HCT116 (cell line): ENCODE measurements around the gene PPP1R2B. TPM values are rescaled to one million over a fixed set of nuclear protein-coding genes. Genes with fewer than 3 reads are reported as not detected.

Experiments used
- ATAC-seq: fragments of 200-7000 bp; cut with Tn5 transposase; 2 replicates; pipeline ENCODE4 v1.9.1; 2020; ENCODE audit warnings: mild to moderate bottlenecking, moderate library complexity
- BruUV-seq: library from RNA; stranded (reverse); fragments of 400-500 nt; replicated peaks from 2 replicates; lab custom pipeline; 2021; lab: Mats Ljungman, UMichigan
- CTCF ChIA-PET: fragments of 300-600 bp; sonication (Branson Sonifier 250); formaldehyde crosslinking; loops from one replicate; lab custom pipeline; 2021; ENCODE audit warnings: antibody characterized with exemption; lab: Charles Lee
- POLR2A ChIA-PET: fragments of 300-600, 350-600 bp; sonication (Branson Sonifier 250); formaldehyde crosslinking; loops from one replicate; lab custom pipeline; 2021; ENCODE audit warnings: antibody characterized with exemption; lab: Charles Lee
- RAD21 ChIA-PET, 2 experiments: fragments of 300-600 bp; sonication (Branson Sonifier 250); formaldehyde crosslinking; loops; one replicate each; lab custom pipeline; 2023; ENCODE audit warnings: low total read pairs in 2 of 2; ENCODE audit not compliant: uncharacterized antibody in 2 of 2, unreplicated experiment in 2 of 2, low non-redundant PET in 1 of 2; lab: Charles Lee
- DNase-seq: peaks from one replicate; pipeline ENCODE4 v3.0.0-alpha.2; 2010; ENCODE audit warnings: low read depth, low spot score
- H2AFZ ChIP-seq: fragments of 200-600 bp; shearing (Covaris generic), sonication (generic); 2 replicates; pipeline ENCODE4 v1.6.1; 2017; ENCODE audit warnings: low read depth, mixed run types, mixed read lengths, antibody characterized with exemption, low read length; ENCODE audit not compliant: poor library complexity, severe bottlenecking
- H3K27ac ChIP-seq: 2 replicates; pipeline ENCODE4 v1.5.1; 2012; ENCODE audit warnings: low read depth, low read length
- H3K27me3 ChIP-seq: fragments of 200-600 bp; sonication (generic); 2 replicates; pipeline ENCODE4 v1.6.1; 2016; ENCODE audit warnings: mixed run types, low read length, mixed read lengths; ENCODE audit not compliant: insufficient read depth
- H3K36me3 ChIP-seq, 2 experiments: fragments of 200-500 bp in 1 of 2; fragments of 200-600 bp in 1 of 2; sonication (Bioruptor generic) in 1 of 2; sonication (generic) in 1 of 2; 2 replicates each; pipeline versions ENCODE4 v1.5.1 to v1.6.1; 2014 to 2016; ENCODE audit warnings: low read length in 2 of 2, inconsistent platforms in 1 of 2, mixed read lengths in 1 of 2, mixed run types in 1 of 2; ENCODE audit not compliant: insufficient read depth in 2 of 2, control insufficient read depth in 1 of 2
- H3K4me1 ChIP-seq, 2 experiments: fragments of 200-600 bp in 1 of 2; sonication (generic) in 1 of 2; 2 replicates each; pipeline versions ENCODE4 v1.5.1 to v1.6.1; 2012 to 2017; ENCODE audit warnings: low read length in 2 of 2, inconsistent platforms in 1 of 2, mild to moderate bottlenecking in 1 of 2, mixed read lengths in 1 of 2, mixed run types in 1 of 2, moderate library complexity in 1 of 2; ENCODE audit not compliant: insufficient read depth in 2 of 2, control insufficient read depth in 1 of 2
- H3K4me2 ChIP-seq: fragments of 200-600 bp; sonication (generic); 2 replicates; pipeline ENCODE4 v1.6.1; 2017; ENCODE audit warnings: mixed run types, low read length, mixed read lengths
- H3K4me3 ChIP-seq, 2 experiments: fragments of 200-600 bp in 1 of 2; sonication (generic) in 1 of 2; replicated peaks in 1 of 2; 2 replicates each; pipeline ENCODE4 v1.5.1; 2011 to 2016; ENCODE audit warnings: low read length in 2 of 2, control low read depth in 1 of 2, low read depth in 1 of 2, mild to moderate bottlenecking in 1 of 2, mixed read lengths in 1 of 2, mixed run types in 1 of 2
- H3K79me2 ChIP-seq: fragments of 200-600 bp; sonication (generic); 2 replicates; pipeline ENCODE4 v1.6.1; 2017; ENCODE audit warnings: mild to moderate bottlenecking, mixed run types, low read length, moderate library complexity, mixed read lengths; ENCODE audit not compliant: insufficient read depth
- H3K9ac ChIP-seq: fragments of 200-600 bp; sonication (generic); 2 replicates; pipeline ENCODE4 v1.6.1; 2016; ENCODE audit warnings: low read length, mixed read lengths
- H3K9me2 ChIP-seq: fragments of 200-600 bp; sonication (generic), shearing (Covaris generic); 2 replicates; pipeline ENCODE4 v1.6.1; 2017; ENCODE audit warnings: mixed run types, mild to moderate bottlenecking, moderate library complexity; ENCODE audit not compliant: insufficient read depth
- H3K9me3 ChIP-seq, 2 experiments: fragments of 200-500 bp in 1 of 2; fragments of 200-600 bp in 1 of 2; sonication (Bioruptor generic) in 1 of 2; sonication (generic) in 1 of 2; 2 replicates each; pipeline ENCODE4 v1.6.1; 2014 to 2017; ENCODE audit warnings: low read length in 2 of 2, mixed read lengths in 2 of 2, inconsistent platforms in 1 of 2, low read depth in 1 of 2, mild to moderate bottlenecking in 1 of 2, mixed run types in 1 of 2, moderate library complexity in 1 of 2; ENCODE audit not compliant: control insufficient read depth in 1 of 2, insufficient read depth in 1 of 2
- H4K20me1 ChIP-seq: fragments of 200-600 bp; sonication (generic), shearing (Covaris generic); 2 replicates; pipeline ENCODE4 v1.6.1; 2017; ENCODE audit warnings: mixed run types, mild to moderate bottlenecking, moderate library complexity; ENCODE audit not compliant: insufficient read depth
- ATF3 ChIP-seq: IDR thresholded peaks from 2 replicates; pipeline ENCODE4 v1.6.1; 2012
- CEBPB ChIP-seq: IDR thresholded peaks from 2 replicates; pipeline ENCODE4 v1.6.1; 2012; ENCODE audit warnings: low read depth
- CTCF ChIP-seq, 3 experiments: fragments of 200-600 bp in 1 of 3; sonication (generic) in 1 of 3; IDR thresholded peaks in 2 of 3; conservative IDR thresholded peaks in 1 of 3; 2 replicates each; pipeline ENCODE4 v1.5.1; 2012 to 2017; ENCODE audit warnings: low read depth in 2 of 3, low read length in 2 of 3, antibody characterized with exemption in 1 of 3, borderline replicate concordance in 1 of 3, control low read depth in 1 of 3, mild to moderate bottlenecking in 1 of 3, mixed read lengths in 1 of 3, mixed run types in 1 of 3, moderate library complexity in 1 of 3; ENCODE audit not compliant: insufficient read depth in 1 of 3
- EGR1 ChIP-seq: IDR thresholded peaks from 2 replicates; pipeline ENCODE4 v1.6.1; 2012; ENCODE audit warnings: low read depth
- EZH2 ChIP-seq: fragments of 200-600 bp; sonication (generic); IDR thresholded peaks from 2 replicates; pipeline ENCODE4 v1.6.1; 2017; ENCODE audit warnings: antibody characterized with exemption, mixed run types
- EZH2phosphoT487 ChIP-seq: fragments of 200-600 bp; IDR thresholded peaks from 2 replicates; pipeline ENCODE4 v1.6.1; 2018; ENCODE audit warnings: antibody characterized with exemption, borderline replicate concordance
- FOSL1 ChIP-seq: IDR thresholded peaks from 2 replicates; pipeline ENCODE4 v1.6.1; 2012; ENCODE audit warnings: low read depth
- MAX ChIP-seq: IDR thresholded peaks from 2 replicates; pipeline ENCODE4 v1.6.1; 2012
- POLR2A ChIP-seq: IDR thresholded peaks from 2 replicates; pipeline ENCODE4 v1.7.0; 2011; ENCODE audit warnings: borderline replicate concordance; ENCODE audit not compliant: insufficient read depth, insufficient read length; ENCODE audit errors: extremely low read depth
- POLR2AphosphoS5 ChIP-seq: IDR thresholded peaks from 2 replicates; pipeline ENCODE4 v1.6.1; 2011; ENCODE audit warnings: mild to moderate bottlenecking, low read depth, low read length, moderate library complexity
- RAD21 ChIP-seq: IDR thresholded peaks from 2 replicates; pipeline ENCODE4 v1.6.1; 2012; ENCODE audit warnings: low read depth, mild to moderate bottlenecking
- SIN3A ChIP-seq: IDR thresholded peaks from 2 replicates; pipeline ENCODE4 v1.6.1; 2012; ENCODE audit warnings: low read depth
- SP1 ChIP-seq: IDR thresholded peaks from 2 replicates; pipeline ENCODE4 v1.6.1; 2012; ENCODE audit warnings: low read depth
- SRF ChIP-seq: IDR thresholded peaks from 2 replicates; pipeline ENCODE4 v1.6.1; 2012; ENCODE audit warnings: low read depth
- TCF7L2 ChIP-seq: IDR thresholded peaks from 2 replicates; pipeline ENCODE4 v1.7.0; 2011; ENCODE audit warnings: borderline replicate concordance, inconsistent platforms; ENCODE audit not compliant: insufficient read depth, insufficient read length; ENCODE audit errors: extremely low read depth
- YY1 ChIP-seq: IDR thresholded peaks from 2 replicates; pipeline ENCODE4 v1.6.1; 2011; ENCODE audit warnings: low read length, low read depth, moderate library complexity, mild to moderate bottlenecking; ENCODE audit not compliant: insufficient replicate concordance; ENCODE audit errors: extremely low read depth
- ZBTB33 ChIP-seq: IDR thresholded peaks from 2 replicates; pipeline ENCODE4 v1.6.1; 2011; ENCODE audit warnings: mild to moderate bottlenecking, low read length, moderate library complexity; ENCODE audit not compliant: insufficient replicate concordance; ENCODE audit errors: extremely low read depth
- ZFX ChIP-seq: fragments of 450-650 bp; IDR thresholded peaks from 2 replicates; pipeline ENCODE4 v1.6.1; 2017
- ZNF274 ChIP-seq: fragments of 200-500 bp; sonication (Bioruptor generic); IDR thresholded peaks from 2 replicates; pipeline ENCODE4 v1.6.1; 2014; ENCODE audit warnings: mild to moderate bottlenecking, low read depth, low read length, inconsistent platforms
- intact Hi-C: fragments of 100-400 bp; cut with micrococcal nuclease; formaldehyde crosslinking; loops from 2 replicates; pipeline ENCODE4 v1.10.0; 2022
- total RNA-seq: library from RNA; stranded (reverse); gene quantifications from one replicate; pipeline ENCODE4 v1.2.1, GENCODE V29; 2021; ENCODE audit not compliant: unreplicated experiment

PPP1R2B gene
- total RNA-seq, 1 experiment from 2014 or later: not detected

GRCh38 chr5:156836846-156837245 lies 13.2 kb upstream of the PPP1R2B start (continued):
- no peak for TF ChIP-seq ZNF274
- no peak for TF ChIP-seq CTCF (IDR thresholded peaks at IDR 0.05 in 2 of 3, conservative IDR thresholded peaks at IDR 0.05 in 1 of 3; ENCODE audit: borderline replicate concordance in 1 of 3, insufficient read depth in 1 of 3, low read depth in 2 of 3, low read length in 2 of 3)
- no peak for TF ChIP-seq ATF3
- no peak for TF ChIP-seq TCF7L2

GRCh38 chr5:156838961-156839360 lies 11.1 kb upstream of the PPP1R2B start:
- ChIA-PET POLR2A (no interaction called here), CTCF (no interaction called here), RAD21 (no interaction called here)
- H3K9me3 ChIP-seq: no peaks in the 10 kb centered on the region
- no TSS peak for BruUV-seq
- H3K4me3 ChIP-seq: no peak overlapping the region
- no peak overlapping the region for H2AFZ ChIP-seq
- 0 out of 2 replicates have a peak, but pooled peaks cover 8% of the 10 kb centered on the region for H3K27me3 ChIP-seq
- no peak for ATAC-seq
- H3K9me2 ChIP-seq: no peaks in the 10 kb centered on the region
- H3K4me2 ChIP-seq: no peak overlapping the region
- H3K9ac ChIP-seq: no peak overlapping the region
- no peaks in the 10 kb centered on the region for H4K20me1 ChIP-seq
- no peak overlapping the region for H3K27ac ChIP-seq
- no peaks in the 10 kb centered on the region for H3K79me2 ChIP-seq
- H3K4me1 ChIP-seq: no peaks in the 10 kb centered on the region
- intact Hi-C loops: loop anchor here (5.0 kb wide), 1 partner anchor 293 kb away; no protein-coding TSS in a partner anchor
- no peak for DNase-seq
- H3K36me3 ChIP-seq: no peaks in the 10 kb centered on the region
- TF ChIP-seq MAX (no peak), RAD21 (no peak), ZFX (no peak), ATF3 (no peak), ZNF274 (no peak), SP1 (no peak), POLR2A (no peak), ZBTB33 (no peak), YY1 (no peak), EZH2 (no peak), SIN3A (no peak), TCF7L2 (no peak), EGR1 (no peak), FOSL1 (no peak), POLR2AphosphoS5 (no peak), EZH2phosphoT487 (no peak), CEBPB (no peak), SRF (no peak)
